Activated CD8-positive, alpha-beta memory T cell treated with anti-CD3 and anti-CD28 coated beads, Interleukin-2, amount 50 U/mL, for 24 hours (primary cell): ENCODE data around the gene GALNT10.
"Not testable (repeated sequence)": the region's sequence is repeated elsewhere in the genome, so short reads cannot be mapped to it uniquely, and the experiment has no call there.

Experiments used
- DNase-seq: peaks from one replicate; pipeline ENCODE4 v3.0.0-alpha.2; 2020; ENCODE audit errors: extremely low read depth

GALNT10 gene

GRCh38 chr5:154190595-154191304 is at the start of gene GALNT10:
TSS of gene GALNT10 (plus strand) at chr5:154190733. CDS start at chr5:154190867, 134 bp downstream.
- DNase-seq = no peak

GRCh38 chr5:154141745-154142221 is 48.8 kb upstream of the GALNT10 start:
- DNase-seq = no peak

- DNase-seq = no peak
Observed at GRCh38 chr5:154143211-154143641, 47.3 kb upstream of the GALNT10 start.

GRCh38 chr5:154145268-154145667 is 45.3 kb upstream of the GALNT10 start:
- DNase-seq = no peak

- DNase-seq = no peak
Observed at GRCh38 chr5:154146409-154146808, 44.1 kb upstream of the GALNT10 start.

GRCh38 chr5:154147666-154148065 is 42.9 kb upstream of the GALNT10 start:
- DNase-seq = no peak

GRCh38 chr5:154150471-154150870 is 40.1 kb upstream of the GALNT10 start:
- DNase-seq = not testable (repeated sequence)

GRCh38 chr5:154157483-154158378 is 32.8 kb upstream of the GALNT10 start:
- DNase-seq = no peak

GRCh38 chr5:154158379-154158737 is 32.2 kb upstream of the GALNT10 start:
- no peak for DNase-seq

- no peak for DNase-seq
Observed at GRCh38 chr5:154159343-154159742, 31.2 kb upstream of the GALNT10 start.

- no peak for DNase-seq
Observed at GRCh38 chr5:154162539-154163151, 27.9 kb upstream of the GALNT10 start.

GRCh38 chr5:154163327-154164248 is 26.9 kb upstream of the GALNT10 start:
- DNase-seq = no peak

- no peak for DNase-seq
Observed at GRCh38 chr5:154164249-154164581, 26.3 kb upstream of the GALNT10 start.

GRCh38 chr5:154165886-154166285 is 24.6 kb upstream of the GALNT10 start:
- DNase-seq = no peak

GRCh38 chr5:154166901-154167791 is 23.4 kb upstream of the GALNT10 start:
- DNase-seq = no peak

- DNase-seq = no peak
Observed at GRCh38 chr5:154168395-154168794, 22.1 kb upstream of the GALNT10 start.

GRCh38 chr5:154172785-154173184 is 17.7 kb upstream of the GALNT10 start:
- no peak for DNase-seq

- DNase-seq = no peak
Observed at GRCh38 chr5:154174091-154174490, 16.4 kb upstream of the GALNT10 start.

GRCh38 chr5:154176181-154176580 is 14.4 kb upstream of the GALNT10 start:
- DNase-seq = no peak

GRCh38 chr5:154178661-154179060 is 11.9 kb upstream of the GALNT10 start:
- no peak for DNase-seq
